IPS DF 4.7 (cell line): ENCODE data around the gene DUSP10.

Experiments used
- DNase-seq: peaks from one replicate; pipeline ENCODE4 v3.0.0-alpha.2; 2013; ENCODE audit warnings: low spot score; ENCODE audit errors: extremely low read depth

The DUSP10 gene

DNA sequence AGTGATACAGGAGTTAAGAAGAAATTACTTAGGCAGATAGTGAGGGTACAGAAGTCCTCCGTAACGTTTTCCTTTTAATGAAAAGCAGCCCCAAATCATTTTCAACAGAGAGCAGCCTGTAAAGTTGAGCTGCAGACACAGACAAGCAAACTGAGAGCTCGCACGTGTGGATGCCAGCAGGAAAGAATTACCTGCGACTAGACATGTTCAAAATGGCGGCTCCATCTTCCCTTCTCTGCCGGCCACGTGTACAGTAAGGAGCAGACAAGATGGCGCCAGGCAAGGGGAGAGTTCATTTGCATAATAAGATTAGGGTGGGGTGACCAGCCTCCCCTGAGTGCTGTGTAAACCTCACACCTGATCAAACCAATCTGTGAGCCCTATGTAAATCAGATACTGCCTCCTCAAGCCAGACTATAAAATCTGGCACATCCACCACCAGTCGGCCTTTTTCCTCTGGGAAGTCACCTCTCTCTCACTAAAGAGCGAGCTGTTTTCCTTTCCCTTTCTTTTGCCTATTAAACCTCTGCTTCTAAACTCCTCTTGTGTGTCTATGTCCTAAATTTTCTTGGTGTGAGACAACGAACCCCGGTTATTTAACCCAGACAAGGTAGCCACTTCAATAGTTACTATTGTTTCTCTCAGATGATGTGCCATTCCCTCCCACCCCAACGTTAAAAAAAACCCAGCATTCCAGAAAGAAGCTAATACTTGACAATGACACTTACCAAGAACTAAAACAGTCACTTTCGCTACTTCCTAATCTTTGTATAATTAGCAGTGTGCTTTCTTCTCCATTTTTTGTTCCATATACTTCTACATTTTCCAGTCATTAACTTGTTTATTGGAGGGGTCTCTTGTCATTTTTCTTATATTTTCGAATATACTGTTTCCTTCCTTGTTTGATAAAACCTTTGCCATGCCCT is 27.4 kb downstream of the DUSP10 start:
- DNase-seq, result no peak

DNA sequence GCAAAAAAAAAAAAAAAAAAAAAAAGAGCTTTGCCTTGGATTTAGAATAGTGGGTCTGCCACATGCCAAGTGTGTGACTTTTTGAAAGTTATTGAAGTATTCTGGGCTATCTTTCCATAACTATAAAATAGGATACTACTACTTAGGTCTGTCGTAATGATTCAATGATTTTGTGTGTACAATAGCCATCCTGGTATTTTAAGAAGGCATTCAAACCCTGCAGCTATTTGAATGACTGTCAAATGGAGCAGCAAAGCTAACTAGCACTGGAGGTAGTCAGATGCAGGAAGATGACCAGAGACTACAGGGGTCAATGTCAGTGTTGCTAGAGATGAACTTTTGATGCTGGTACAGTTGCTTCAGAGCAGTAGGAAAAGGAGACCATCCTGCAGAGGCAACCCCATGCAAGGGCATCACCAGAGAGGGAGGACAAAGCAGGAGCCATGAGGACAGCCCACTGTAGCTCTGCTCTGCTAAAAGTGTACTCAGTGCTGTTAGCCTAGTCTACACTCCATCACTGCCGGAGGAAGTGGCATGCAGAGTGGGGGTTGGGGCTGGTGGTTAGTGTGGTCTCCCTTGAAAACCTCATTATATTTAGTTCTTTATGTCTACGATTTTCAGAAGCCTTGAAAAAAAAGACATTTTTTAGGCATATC is 29.0 kb downstream of the DUSP10 start:
- no peak for DNase-seq

DNA sequence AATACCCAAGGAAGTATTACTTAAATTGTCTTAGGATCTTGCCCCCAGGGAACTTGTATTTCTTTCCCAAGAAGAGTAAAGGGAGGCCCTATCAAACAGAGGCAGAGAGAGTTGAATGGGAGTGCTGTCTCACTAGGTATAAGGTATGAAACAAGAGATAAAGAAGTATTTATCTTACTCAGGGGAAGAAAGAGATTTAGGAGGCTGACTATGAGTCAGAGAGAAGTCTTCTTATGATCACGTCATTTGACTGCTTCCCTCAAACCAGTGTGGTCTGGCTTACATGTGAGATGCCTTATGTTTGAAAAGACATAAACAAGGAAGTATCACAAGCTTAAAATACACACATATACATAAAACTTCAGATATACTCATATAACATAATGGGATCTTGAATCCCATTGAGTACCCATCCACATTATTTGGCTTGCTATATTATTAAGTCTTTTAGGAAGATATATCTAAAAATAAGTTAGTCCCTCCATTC is 29.6 kb downstream of the DUSP10 start:
- no peak for DNase-seq

DNA sequence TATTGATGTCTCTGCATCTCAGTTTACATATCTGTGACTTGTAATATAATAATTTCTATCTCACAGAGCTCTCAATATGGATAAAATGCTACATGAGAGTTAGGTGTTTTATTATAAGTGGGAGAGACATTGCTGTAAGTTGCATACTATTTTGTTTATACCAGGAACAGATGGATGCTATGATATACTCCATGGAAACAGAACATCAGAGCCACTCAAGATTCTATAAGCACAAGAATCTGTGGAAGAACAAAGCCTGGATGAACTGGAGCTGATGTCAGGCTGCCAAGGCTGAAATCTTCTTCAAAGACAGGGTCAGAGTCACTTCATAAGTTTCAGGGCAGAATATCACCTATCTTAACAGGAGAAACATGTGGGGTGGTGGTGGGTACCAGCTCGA is 30.2 kb downstream of the DUSP10 start:
- DNase-seq, result no peak

DNA sequence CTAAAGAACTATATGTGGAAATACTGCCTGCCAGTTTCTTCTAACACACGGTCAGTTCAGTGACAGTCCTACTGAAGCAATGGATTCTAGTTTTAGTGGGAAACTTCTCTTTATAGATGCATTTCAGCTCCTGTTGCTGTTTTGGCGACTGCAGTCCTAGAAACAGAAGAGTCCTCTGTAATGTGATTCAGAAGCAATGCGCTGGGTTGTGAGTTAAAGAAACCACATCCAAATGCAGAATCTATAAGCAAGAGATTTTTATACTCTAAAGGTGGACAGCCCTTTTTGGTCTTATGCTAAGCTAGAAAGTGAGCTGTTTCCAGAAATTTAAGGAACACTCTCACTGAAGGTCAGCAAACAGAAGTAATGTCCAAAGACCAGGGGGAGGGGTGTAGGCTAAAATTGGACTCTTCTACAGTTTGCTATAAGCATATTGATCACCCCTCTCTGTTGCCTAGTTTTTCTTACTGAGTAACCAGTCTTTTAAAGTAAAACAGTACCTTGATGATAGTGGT is 30.8 kb downstream of the DUSP10 start:
- no peak for DNase-seq

DNA sequence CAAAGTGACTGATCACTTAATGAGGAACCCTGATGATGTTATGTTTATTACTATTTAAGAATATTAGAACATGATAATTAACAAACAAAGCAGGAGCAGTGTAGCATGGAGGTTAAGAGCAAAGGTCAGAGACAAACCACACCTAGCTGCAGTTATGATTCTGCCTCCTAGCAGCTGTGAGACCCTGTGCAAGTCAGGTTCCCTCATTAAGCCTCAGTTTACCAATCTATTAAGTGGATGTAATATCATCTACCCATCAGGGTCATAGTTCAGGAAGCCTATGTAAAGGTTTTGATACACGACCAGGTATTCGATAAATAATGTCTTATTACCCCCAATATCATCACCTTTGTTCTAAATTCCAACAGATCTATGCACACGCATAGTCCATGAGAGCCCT is 32.0 kb downstream of the DUSP10 start:
- no peak for DNase-seq

DNA sequence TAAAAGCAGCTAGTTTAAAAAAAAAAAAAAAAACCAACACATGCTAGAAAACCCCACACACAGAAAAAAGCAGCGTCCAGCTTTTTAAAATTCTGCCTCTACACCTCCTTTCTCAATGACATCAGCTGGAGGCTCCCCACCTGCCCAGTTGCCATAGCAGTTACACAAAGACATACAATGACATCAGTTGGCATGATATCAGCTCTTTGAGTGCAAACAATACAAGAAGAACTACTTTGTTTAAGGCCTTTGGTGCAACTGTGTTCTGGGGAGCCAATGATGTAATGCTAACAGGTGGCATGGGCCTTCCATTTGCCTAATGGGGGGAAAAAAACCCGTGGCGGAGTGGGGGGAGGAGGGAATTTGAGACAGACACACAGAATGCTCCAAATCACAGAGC is 32.9 kb downstream of the DUSP10 start:
- DNase-seq, result no peak

DNA sequence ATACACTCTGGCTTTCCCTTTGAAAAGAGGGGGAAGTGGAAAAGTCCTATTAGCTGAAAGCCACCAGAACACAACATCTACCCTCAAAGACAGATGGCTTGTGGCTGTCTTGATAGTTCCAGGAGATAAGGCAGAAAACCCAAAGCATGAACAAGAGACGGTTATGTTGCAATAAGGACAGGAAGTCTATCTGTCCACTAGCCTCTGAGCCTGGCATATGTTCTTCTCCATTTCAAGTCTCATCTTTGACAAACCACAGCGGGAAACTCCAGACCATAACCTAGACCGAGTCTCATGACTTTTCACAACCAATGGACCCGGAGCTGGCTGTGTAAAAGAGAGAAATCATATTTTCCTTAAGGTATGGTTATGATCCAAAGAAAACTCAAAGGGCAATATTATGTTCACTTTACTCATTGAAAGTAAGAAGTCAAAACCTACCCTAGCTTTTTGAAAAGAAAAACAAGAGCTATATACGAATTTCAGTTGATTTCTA is 33.8 kb downstream of the DUSP10 start:
- DNase-seq, result no peak

DNA sequence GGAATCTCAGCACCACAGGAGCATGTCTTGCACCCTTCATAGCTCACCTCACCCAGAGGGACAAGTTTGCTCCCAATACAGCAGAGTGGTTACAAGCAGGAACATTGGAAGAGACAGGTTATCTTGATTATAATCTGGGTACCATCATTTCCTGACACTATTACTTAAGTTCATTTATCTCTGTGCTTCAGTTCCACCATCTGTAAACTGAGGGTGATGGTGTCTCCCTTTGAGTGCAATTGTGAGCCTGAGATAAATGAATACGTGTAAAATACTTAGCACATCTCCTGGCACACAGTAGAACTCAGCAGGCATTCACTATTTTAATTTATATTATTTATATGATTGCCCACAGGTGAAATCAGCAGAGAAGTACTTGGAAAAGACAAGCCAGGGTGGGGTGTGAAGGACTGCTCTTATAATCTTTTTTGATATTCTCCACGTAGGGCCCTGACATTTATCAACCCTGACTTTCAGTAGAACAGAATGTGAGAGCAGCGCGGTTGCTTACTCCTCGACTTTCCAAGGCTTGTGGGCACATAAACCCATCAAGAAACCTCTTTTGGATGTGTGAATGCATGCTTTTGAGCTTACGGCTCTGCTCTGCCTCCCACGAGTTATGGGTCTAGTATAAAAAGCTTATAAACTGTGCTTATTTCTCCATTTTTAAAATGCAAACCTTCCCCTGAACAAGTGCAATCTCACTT is 34.9 kb downstream of the DUSP10 start:
- no peak for DNase-seq

DNA sequence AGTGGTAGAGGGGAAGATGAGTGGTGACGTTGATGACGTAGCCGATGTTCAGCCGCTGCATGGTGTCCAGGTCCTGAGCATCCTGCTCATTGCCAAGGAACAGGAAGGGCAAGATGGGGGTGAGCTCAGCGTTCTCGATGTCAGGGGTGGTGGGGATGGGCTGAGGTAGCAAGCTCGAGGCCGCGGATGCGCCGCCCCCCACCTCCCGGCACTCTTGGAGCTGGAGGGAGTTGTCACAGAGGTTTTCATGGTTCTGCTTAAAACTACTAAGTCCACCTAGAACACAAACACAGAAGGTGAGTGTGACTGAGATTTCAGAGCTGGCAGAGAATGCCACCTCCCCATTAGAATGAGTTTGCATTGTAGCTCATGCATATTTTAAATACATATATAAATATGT is 35.7 kb downstream of the DUSP10 start:
- DNase-seq, result no peak

DNA sequence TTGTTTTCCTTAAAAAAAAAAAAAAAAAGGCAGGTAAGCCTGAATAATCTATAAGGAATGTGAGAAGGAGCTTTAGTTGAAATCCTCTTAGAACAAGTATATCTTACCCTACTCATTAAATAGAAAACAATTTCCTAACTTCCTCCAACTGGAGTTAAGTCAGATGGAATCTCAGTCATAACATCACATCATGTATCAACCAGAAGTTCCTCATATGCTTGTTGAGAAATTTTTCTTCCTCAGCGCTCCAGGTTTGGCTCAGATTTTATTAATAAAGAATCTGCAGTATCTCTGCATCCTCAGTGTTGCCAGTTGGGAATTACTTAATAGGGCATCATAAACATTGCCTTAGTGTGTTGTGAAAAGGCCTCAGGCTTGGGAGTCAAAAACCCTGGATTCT is 37.6 kb downstream of the DUSP10 start:
- DNase-seq, result no peak

DNA sequence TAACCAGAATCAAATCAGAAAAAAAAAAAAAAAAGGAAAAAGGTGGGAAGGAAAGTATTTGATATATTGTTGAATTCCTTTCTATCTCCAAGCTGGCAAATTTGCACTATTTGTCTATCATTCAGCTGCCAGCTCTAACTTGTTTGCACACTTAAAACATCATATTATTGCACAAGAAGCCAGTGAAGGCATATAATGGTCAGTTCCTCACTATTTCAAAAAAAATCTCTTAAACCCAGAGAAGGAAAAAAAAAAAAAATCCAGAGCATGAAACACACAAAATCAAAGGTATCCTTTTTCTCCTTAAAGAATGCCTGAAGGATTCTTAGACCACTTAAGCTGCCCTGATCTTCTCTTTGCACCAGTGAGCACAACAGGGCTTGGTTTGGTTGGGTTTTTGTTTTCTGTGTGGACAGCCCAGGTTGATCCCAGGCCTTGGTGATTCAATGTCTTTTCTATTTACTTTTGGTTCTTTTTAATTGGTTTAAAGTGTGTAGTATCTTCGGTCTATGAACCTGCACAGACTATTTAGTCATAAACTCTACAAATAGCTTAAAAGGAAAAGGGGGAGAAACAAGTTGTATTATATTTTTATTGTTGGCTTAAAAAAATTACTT is 40.2 kb downstream of the DUSP10 start:
- no peak for DNase-seq

DNA sequence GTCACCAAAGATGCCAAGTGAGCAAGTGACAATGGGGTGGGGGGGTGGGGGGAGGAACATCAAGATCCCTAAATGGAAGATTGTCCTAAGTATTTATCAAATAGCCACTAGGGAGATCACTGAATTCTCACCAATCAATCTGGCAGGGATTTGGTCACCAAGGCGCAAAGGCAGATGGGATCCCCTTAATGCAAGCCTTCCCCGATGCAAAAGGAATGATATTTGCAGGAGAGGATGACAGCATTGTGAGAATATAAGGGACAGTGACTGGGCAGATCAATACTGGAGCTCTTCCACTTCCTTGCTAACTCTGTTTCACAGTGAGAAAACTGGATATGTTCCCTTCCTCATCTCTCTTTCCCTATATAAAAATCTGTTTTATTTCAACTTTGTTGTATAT is 40.9 kb downstream of the DUSP10 start:
- no peak for DNase-seq

DNA sequence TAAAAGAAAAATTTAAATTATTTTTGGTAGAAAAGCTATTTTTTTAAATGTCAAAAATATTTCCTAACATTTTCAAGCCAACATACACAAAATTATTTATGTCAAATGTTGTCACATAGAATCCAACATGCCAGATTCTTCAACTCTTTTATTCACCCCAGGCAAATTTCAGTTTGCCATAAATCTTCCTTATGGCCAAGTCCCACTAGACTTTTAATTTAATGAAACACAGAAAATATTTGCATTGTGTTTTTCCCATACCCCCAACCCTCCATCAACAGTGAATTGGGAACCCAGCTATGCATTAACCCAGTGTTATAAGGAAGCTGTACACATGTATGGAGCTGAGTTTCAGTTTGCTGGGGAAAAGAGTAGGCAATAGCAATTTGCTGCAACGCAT is 41.4 kb downstream of the DUSP10 start:
- no peak for DNase-seq

DNA sequence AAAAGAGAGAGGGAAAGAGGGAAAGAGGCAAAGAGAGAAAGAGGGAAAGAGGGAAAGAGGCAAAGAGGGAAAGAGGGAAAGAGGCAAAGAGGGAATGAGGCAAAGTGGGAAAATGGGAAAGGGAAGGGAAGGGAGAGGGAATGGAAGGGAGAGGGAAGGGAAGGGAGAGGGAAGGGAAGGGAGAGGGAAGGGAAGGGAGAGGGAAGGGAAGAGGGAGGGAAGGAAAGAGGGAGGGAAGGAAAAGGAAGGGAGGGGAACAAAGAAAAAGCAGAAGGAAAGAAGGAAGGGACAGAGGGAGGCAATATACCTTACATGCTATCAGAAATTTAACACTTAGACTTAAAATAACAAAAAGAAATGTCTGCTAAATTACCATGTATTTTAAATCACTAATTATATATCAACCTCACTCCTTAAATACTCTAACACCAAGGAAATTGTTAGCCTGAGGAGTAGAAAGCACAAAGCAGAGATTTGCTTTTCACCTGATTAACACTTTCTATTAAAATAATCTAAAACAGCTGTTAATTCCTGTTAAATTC is 41.8 kb downstream of the DUSP10 start:
- no peak for DNase-seq

DNA sequence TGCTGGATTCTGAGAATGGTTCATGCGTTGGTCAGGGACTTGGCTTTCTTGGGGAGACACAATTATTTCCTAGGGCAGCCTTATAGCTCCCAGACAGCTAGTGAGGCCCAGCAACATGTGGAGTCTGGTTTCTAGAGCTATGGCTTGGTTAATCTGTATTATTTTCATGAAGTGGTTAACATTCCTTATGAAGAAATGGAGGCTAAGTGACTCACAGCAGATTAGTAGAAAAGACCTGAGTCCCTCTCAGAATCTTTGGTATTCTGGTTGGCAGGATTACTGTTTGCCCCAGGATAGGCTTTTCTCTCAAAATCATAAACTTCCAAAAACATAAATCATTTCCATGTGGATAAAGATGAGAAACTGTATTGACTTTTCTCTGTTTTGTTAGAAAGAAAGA is 42.3 kb downstream of the DUSP10 start:
- DNase-seq, result no peak

DNA sequence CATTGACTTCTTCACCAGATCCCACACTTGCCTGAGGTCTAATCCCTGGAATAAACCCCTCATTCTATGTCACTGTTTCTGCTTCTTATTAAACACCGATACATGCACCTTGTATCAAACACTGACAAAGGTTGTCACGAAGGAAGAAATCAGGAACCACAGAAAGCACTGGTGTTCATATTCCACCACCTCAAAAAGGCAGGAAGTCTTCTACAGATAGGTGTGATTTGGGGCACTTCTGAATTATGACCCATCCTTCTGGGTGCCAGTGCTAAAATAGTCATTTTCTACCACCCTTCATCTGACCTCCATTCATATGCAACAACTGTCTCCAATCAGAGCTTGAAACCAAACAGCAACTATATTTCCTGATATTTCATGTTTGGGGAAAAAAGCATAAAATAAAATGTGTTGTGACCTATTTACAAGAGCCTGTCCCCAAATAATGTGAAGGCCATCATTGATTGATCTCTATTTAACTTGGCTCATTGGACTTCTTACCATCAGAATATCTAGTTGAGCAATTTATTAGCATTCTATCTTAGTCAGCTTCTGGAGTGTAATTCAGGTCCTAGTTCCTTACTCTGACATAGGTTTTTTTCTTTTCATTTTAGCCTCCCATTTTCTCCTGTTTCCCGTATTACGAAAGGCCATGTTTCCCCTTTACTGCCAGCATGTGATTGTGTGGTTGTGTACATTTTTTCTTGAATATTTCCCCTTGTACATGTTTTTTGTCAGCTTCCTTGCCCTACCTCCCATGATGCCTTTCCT is 43.1 kb downstream of the DUSP10 start:
- no peak for DNase-seq

DNA sequence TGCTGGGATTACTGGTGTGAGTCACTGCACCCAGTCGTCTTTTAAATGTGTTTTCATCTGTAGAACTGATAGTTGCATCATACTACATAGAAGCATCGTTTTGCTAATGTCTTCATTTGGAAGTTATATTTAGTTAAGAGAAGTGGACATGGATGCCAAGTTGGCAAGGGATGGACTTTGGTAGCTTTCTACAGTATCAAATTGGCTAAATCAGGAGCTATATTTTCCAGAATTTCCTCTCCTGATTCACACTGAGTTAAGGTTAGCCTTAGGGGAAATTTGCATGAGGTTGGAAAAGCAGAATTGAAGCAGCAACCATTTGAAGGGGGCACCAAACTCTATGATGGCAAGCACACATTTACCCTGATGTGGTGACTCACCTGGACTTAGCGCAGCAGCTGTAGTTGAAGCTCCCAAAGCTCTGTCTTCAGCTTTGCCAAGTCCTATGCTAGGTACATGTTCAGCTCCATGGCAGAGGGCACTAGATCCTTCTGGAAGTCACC is 43.9 kb downstream of the DUSP10 start:
- DNase-seq, result no peak

DNA sequence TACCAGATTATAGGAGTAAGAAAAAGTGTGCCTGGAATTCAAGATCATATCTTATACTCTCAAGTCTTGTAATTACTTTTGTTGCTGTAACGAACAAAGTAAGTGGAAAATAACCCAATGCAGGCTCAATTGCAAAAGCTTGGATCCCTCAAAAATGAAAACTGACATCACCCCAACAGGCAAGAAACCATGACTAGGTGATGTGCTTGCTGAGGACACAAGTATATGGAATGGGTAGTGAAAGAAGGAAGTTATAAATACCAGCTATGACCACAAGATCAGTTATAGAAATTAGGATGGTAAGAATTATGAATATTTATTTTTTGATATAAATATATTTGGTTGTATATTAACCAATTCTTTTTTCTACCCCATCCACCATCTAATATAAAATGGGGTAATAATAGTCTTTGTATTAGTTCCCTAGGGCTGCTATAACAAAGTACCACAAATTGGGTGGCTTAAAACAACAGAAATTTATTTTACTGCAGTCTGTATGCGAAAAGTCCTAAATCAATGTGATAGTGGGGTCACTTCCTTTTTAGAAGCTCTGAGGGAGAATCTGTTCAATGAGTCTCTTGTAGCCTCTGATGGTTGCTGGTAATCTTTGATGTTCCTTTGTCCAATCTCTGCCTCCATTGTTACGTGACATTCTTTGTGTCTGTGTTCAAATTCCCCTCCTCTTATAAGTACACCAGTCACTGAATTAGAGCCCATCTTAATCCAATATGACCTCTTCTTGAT is 45.0 kb downstream of the DUSP10 start:
- DNase-seq, result no peak
